Endothelial cell of umbilical vein (primary cell): Measurements from ENCODE around the gene SLC35E4. TPM values are rescaled to one million over a fixed set of nuclear protein-coding genes. Genes with fewer than 3 reads are reported as not detected.

ENCODE experiments used
- BruUV-seq: library from RNA; stranded (reverse); fragments of 400-500 nt; replicated peaks from 2 replicates; lab custom pipeline; 2021; lab: Mats Ljungman, UMichigan
- CTCF ChIA-PET: fragments of 300-600, 350-600 bp; sonication (Branson Sonifier 250); formaldehyde crosslinking; loops from one replicate; lab custom pipeline; 2021; ENCODE audit warnings: antibody characterized with exemption, inconsistent platforms; lab: Charles Lee
- POLR2A ChIA-PET: fragments of 300-600, 350-600 bp; sonication (Branson Sonifier 250); formaldehyde crosslinking; loops from one replicate; lab custom pipeline; 2021; ENCODE audit warnings: antibody characterized with exemption, inconsistent platforms; lab: Charles Lee
- DNase-seq: peaks from one replicate; pipeline ENCODE4 v3.0.0-alpha.2; 2011; ENCODE audit warnings: low read depth, low spot score
- FAIRE-seq: peaks from 2 replicates; lab custom pipeline; 2011; peaks lifted over from hg19 to GRCh38; lab: Jason Lieb, UNC
- H2AFZ ChIP-seq: 2 replicates; pipeline ENCODE4 v1.6.0; 2012; ENCODE audit warnings: low read depth, low read length, control low read depth, inconsistent platforms
- H3K27ac ChIP-seq: 2 replicates; pipeline ENCODE4 v1.5.1; 2011; ENCODE audit warnings: low read depth, mild to moderate bottlenecking, control low read depth, low read length, moderate library complexity; ENCODE audit not compliant: insufficient read depth
- H3K27me3 ChIP-seq, 2 experiments: 2 replicates each; pipeline versions ENCODE4 v1.6.0 to v1.6.1; 2011; ENCODE audit warnings: low read length in 2 of 2, mixed read lengths in 1 of 2; ENCODE audit not compliant: control insufficient read depth in 2 of 2, insufficient read depth in 2 of 2
- H3K36me3 ChIP-seq, 2 experiments: 2 replicates in 1 of 2; 3 replicates in 1 of 2; pipeline ENCODE4 v1.5.1; 2011; ENCODE audit warnings: low read length in 2 of 2, mild to moderate bottlenecking in 1 of 2, moderate library complexity in 1 of 2; ENCODE audit not compliant: control insufficient read depth in 2 of 2, insufficient read depth in 2 of 2; ENCODE audit errors: extremely low read depth in 1 of 2
- H3K4me1 ChIP-seq: 3 replicates; pipeline ENCODE4 v1.5.1; 2011; ENCODE audit warnings: mild to moderate bottlenecking, low read length; ENCODE audit not compliant: control insufficient read depth, insufficient read depth; ENCODE audit errors: extremely low read depth
- H3K4me2 ChIP-seq: 2 replicates; pipeline ENCODE4 v1.6.1; 2011; ENCODE audit warnings: low read length, control low read depth, mixed read lengths; ENCODE audit not compliant: insufficient read depth
- H3K4me3 ChIP-seq, 3 experiments: fragments of 200-600 bp in 1 of 3; sonication (generic), shearing (Covaris generic) in 1 of 3; replicated peaks in 1 of 3; 2 replicates each; pipeline ENCODE4 v1.5.1; 2011 to 2016; ENCODE audit warnings: control low read depth in 3 of 3, low read length in 3 of 3, mild to moderate bottlenecking in 2 of 3, inconsistent platforms in 1 of 3, low read depth in 1 of 3, moderate library complexity in 1 of 3; ENCODE audit not compliant: insufficient read depth in 1 of 3
- H3K79me2 ChIP-seq: 2 replicates; pipeline ENCODE4 v1.6.0; 2012; ENCODE audit warnings: low read length, inconsistent platforms; ENCODE audit not compliant: control insufficient read depth, insufficient read depth
- H3K9ac ChIP-seq: replicated peaks from 2 replicates; pipeline ENCODE3; 2011; ENCODE audit warnings: low read length, control low read depth; ENCODE audit not compliant: insufficient read depth; ENCODE audit errors: extremely low read depth
- H3K9me1 ChIP-seq: replicated peaks from 3 replicates; pipeline ENCODE4 v1.6.0; 2011; ENCODE audit warnings: mild to moderate bottlenecking, low read length; ENCODE audit not compliant: control insufficient read depth, insufficient read depth; ENCODE audit errors: extremely low read depth
- H3K9me3 ChIP-seq: replicated peaks from 2 replicates; pipeline ENCODE4 v1.5.1; 2012; ENCODE audit warnings: low read length, inconsistent platforms; ENCODE audit not compliant: control insufficient read depth, insufficient read depth
- H4K20me1 ChIP-seq: replicated peaks from 2 replicates; pipeline ENCODE3; 2011; ENCODE audit warnings: mild to moderate bottlenecking, low read length; ENCODE audit not compliant: control insufficient read depth, insufficient read depth; ENCODE audit errors: extremely low read depth
- EZH2 ChIP-seq: IDR thresholded peaks from 2 replicates; pipeline ENCODE4 v1.6.1; 2012; ENCODE audit warnings: borderline replicate concordance, low read depth, mild to moderate bottlenecking, moderate library complexity, low read length, inconsistent platforms; ENCODE audit not compliant: severe bottlenecking
- FOS ChIP-seq: IDR thresholded peaks from 2 replicates; pipeline ENCODE4 v1.6.1; 2011; ENCODE audit warnings: mild to moderate bottlenecking, low read length, moderate library complexity, borderline replicate concordance; ENCODE audit not compliant: insufficient read depth
- GATA2 ChIP-seq: IDR thresholded peaks from 2 replicates; pipeline ENCODE4 v1.7.0; 2011; ENCODE audit warnings: low read depth, mild to moderate bottlenecking, moderate library complexity, mixed read lengths, low read length; ENCODE audit not compliant: insufficient read length, insufficient read depth
- JUN ChIP-seq: IDR thresholded peaks from 2 replicates; pipeline ENCODE4 v1.6.1; 2011; ENCODE audit warnings: borderline replicate concordance, low read depth; ENCODE audit not compliant: insufficient read length, insufficient read depth
- MYC ChIP-seq: IDR thresholded peaks from one replicate; pipeline ENCODE4 v1.6.1; 2011; ENCODE audit warnings: mild to moderate bottlenecking, low read depth, low read length
- POLR2A ChIP-seq: IDR thresholded peaks from 2 replicates; pipeline ENCODE4 v1.6.1; 2012; ENCODE audit warnings: low read depth, mild to moderate bottlenecking, control low read depth, low read length
- POLR2AphosphoS5 ChIP-seq: IDR thresholded peaks from 2 replicates; pipeline ENCODE4 v1.6.1; 2012; ENCODE audit warnings: low read depth, mild to moderate bottlenecking, control low read depth, low read length, moderate library complexity; ENCODE audit not compliant: insufficient read depth
- dilution Hi-C: fragments of 300-500 bp; cut with MboI; formaldehyde crosslinking; loops from one replicate; pipeline ENCODE4 v1.15.0; 2019; ENCODE audit warnings: low sequenced_read_pairs; ENCODE audit not compliant: extremely low pct_ligation_motif_present
- intact Hi-C: fragments of 100-400 bp; cut with micrococcal nuclease; formaldehyde crosslinking; loops from one replicate; pipeline ENCODE4 v1.10.0; 2022
- polyA plus RNA-seq, 4 experiments: library from polyadenylated mRNA; depleted of rRNA in 3 of 4; stranded (reverse) in 3 of 4; unstranded in 1 of 4; fragments of >200 nt; gene quantifications; 2 replicates each; pipeline versions ENCODE4 v1.2.1 to v1.2.3, GENCODE V29; 2011 to 2012; ENCODE audit warnings: missing spikeins in 1 of 4
- total RNA-seq: library from RNA; stranded (reverse); gene quantifications from 2 replicates; pipeline ENCODE4 v1.2.3, GENCODE V29; 2021
- TF ChIP-seq, protein P1 (sequence below): IDR thresholded peaks from 2 replicates; pipeline ENCODE4 v1.6.1; 2011; ENCODE audit not compliant: insufficient read depth, insufficient read length
- TF ChIP-seq, protein P2 (sequence below), 2 donors: IDR thresholded peaks; 1 replicate in 1 of 2; 2 replicates in 1 of 2; pipeline ENCODE4 v1.5.1; 2011; ENCODE audit warnings: low read length in 2 of 2, mild to moderate bottlenecking in 2 of 2, moderate library complexity in 2 of 2, control low read depth in 1 of 2, inconsistent platforms in 1 of 2, low read depth in 1 of 2; ENCODE audit not compliant: insufficient read depth in 1 of 2; ENCODE audit errors: extremely low read depth in 1 of 2

Gene SLC35E4
- total and polyA plus RNA-seq, 2 donors (not counting 3 experiments of a cell fraction or from before 2014, with no cell fraction given) = 10.7 to 15.3 TPM

DNA sequence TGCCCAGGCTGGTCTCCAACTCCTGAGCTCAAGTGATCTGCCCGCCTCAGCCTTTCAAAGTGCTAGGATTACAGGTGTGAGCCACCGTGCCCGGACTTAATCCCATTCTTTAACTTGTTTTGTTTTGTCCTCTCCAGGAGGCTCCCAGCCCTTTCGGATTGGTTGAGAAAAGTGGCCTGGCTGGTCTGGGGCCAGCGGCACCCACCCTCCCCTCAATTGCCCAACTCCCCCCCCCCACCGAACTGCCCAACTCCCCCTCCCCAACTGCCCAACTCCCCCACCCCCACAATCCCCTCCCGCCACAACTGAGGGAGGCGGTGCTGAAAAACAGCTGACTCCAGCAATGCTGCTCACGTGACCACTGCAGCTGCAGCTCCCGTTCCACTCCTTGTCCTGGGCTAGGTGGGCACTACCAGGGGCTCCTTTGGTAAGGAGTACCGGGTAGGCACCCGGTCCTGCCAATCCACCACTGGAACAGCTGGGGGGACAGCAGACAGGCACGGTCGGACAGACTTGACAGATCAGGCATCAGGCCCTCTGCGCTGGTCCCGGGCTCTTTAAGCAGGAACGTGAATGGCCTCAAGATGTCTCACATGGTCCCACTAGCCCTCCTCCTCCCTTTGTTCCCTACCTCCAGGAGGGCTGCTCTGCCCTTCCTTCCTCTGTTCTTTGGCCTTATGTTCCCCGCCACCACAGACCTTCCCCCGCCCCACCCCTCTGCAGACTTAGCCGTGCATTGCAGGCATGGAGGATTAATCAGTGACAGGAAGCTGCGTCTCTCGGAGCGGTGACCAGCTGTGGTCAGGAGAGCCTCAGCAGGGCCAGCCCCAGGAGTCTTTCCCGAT lies 28.9 kb upstream of the SLC35E4 start, which contains the start of gene TCN2:
TCN2 (plus strand) TSS at position 720 of the 845 bp plus-strand sequence. CDS start 158 bp downstream, outside the sequence.
- Histone ChIP-seq H3K9me1 (no peaks in the 10 kb centered on the region), H3K9ac (peak within 1 kb of the TSS; percentile 72), H3K36me3 (peaks cover 0 to 10% of the 10 kb centered on the region in 2 experiments), H3K27me3 (no peaks in the 10 kb centered on the region), H3K4me3 (peak within 1 kb of the TSS; percentile 11 to 55 (median 35)), H3K4me2 (peak within 1 kb of the TSS; percentile 39), H2AFZ (peak within 1 kb of the TSS; percentile 15), H3K4me1 (peaks cover 37% of the 10 kb centered on the region), H4K20me1 (no peaks in the 10 kb centered on the region), H3K79me2 (no peaks in the 10 kb centered on the region), H3K27ac (peak within 1 kb of the TSS; percentile 73), H3K9me3 (no peaks in the 10 kb centered on the region)
- no TSS peak for BruUV-seq
- POLR2A ChIA-PET = interaction anchor here (0.8 to 1.8 kb wide), 3 partner anchors 15 to 148 kb away, joined by 5 to 8 read pairs (median 8); partner anchors contain the start of gene PES1
- CTCF ChIA-PET = interaction anchor here (0.6 to 5.2 kb wide), 22 partner anchors 9 to 501 kb away, joined by 3 to 59 read pairs (median 4); partner anchors contain the start of genes PES1, SELENOM and SLC35E4
- dilution Hi-C loops (no loop called here), intact Hi-C loops (loop anchor here (1.0 to 10.0 kb wide), 5 partner anchors 14 to 214 kb away; partner anchors contain the start of gene MTFP1)
- peak; percentile 93 for FAIRE-seq
- DNase-seq = peak; percentile 83
- TF ChIP-seq JUN (no peak), MYC (peak; percentile 82), POLR2A (peak; percentile 84), EZH2 (no peak), GATA2 (no peak), POLR2AphosphoS5 (peak; percentile 76), FOS (peak; percentile 17)
- TF ChIP-seq, protein P1, sequence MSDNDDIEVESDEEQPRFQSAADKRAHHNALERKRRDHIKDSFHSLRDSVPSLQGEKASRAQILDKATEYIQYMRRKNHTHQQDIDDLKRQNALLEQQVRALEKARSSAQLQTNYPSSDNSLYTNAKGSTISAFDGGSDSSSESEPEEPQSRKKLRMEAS = peak; percentile 53
- TF ChIP-seq, protein P2, sequence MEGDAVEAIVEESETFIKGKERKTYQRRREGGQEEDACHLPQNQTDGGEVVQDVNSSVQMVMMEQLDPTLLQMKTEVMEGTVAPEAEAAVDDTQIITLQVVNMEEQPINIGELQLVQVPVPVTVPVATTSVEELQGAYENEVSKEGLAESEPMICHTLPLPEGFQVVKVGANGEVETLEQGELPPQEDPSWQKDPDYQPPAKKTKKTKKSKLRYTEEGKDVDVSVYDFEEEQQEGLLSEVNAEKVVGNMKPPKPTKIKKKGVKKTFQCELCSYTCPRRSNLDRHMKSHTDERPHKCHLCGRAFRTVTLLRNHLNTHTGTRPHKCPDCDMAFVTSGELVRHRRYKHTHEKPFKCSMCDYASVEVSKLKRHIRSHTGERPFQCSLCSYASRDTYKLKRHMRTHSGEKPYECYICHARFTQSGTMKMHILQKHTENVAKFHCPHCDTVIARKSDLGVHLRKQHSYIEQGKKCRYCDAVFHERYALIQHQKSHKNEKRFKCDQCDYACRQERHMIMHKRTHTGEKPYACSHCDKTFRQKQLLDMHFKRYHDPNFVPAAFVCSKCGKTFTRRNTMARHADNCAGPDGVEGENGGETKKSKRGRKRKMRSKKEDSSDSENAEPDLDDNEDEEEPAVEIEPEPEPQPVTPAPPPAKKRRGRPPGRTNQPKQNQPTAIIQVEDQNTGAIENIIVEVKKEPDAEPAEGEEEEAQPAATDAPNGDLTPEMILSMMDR (IDR thresholded peaks at IDR 0.05; ENCODE audit: extremely low read depth in 1 of 2, insufficient read depth in 1 of 2, low read depth in 1 of 2, low read length in 2 of 2) = no peak
